ELF-1 (cell line): ENCODE results near the gene TSPAN5.

Experiments
- DNase-seq: peaks from one replicate; pipeline ENCODE4 v3.0.0-alpha.2; 2016; ENCODE audit warnings: low read depth, low spot score

TSPAN5 gene

DNA sequence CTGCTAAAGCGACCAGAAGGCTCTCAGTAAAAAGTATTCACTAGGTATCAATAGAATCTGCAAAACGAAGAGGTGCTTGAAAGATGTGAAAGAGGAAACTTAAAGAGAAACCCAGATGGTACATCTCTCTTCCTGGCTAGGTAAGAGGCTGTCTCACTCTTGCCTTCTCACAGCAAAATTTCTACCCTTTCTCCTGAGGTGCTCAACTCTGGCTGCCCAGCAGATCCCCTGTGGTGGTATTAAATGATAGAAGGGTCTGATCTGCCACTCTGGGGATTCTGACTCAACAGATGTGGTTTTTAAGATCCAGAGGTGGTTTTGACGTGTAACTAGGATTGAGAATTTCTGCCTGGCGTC, 14.9 kb upstream of the TSPAN5 start:
- DNase-seq, result no peak

DNA sequence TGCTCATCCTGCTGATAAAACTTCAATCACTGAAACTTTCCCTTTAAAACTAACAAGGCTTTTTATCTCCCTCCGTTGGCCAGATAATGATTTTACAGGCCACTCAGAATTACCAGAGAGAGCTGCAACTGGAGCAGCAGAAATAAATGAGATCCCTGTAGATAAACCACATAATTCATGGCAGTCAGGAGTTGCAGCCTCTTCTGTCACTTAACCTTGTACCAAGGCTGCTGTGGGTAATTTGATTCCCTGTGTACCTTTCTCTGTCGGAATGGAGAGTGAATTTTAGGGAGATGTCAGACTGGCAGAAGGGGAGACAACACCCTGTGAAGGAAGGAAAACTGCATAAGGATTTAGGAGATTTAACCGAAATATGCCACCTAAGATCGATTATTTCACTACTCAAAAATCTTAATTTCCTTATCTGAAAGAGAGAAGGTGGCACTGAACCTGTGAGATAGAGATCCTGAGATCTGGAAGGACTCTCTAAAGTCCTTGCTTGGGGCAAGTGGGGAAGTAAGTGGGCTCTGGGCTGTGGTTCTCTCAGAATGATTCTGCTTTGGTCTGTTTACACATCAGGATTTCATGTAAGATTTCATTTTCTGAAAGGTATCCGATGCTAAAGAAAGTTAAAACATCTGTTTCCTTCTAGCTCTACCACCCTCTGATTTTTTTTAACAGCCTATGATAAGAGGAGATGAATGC, 14.3 kb upstream of the TSPAN5 start:
- DNase-seq, result no peak

DNA sequence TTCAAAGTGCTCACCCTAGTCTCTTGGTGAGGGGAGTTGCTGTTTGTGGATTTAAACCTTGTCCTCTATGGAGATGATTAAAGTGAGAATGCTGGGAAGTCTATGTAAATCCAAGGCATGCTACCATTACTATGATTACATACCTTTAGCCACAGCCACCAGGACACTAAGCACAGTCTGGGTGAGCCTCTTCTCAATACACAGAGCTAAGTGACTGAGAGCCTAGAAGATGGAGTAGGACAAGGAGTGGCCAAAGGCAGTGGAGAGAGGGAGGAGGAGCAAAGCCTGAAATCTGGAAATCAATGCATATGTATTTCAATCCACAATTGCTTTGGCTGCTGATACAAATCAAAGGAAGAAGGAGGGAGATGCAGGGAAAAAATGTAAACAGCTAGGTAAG, 12.7 kb upstream of the TSPAN5 start:
- no peak for DNase-seq

DNA sequence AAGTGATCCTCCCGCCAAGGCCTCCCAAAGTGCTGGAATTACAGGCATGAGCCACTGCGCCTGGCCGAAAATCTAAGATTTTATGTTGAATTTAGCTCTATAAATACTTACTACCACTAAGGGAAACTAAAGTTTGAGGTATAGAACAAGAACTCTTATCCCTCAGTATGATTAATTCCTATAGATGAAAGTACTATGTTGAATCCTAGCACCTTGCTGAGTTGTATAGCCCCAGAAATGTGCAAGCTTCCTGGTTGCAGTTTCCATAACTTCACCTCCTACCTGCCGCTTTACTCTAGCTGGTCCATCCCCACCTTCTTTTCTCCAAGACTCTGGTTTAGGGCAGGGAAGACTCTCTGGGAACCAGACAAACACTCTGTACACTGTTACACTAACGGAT, 11.8 kb upstream of the TSPAN5 start:
- no peak for DNase-seq

DNA sequence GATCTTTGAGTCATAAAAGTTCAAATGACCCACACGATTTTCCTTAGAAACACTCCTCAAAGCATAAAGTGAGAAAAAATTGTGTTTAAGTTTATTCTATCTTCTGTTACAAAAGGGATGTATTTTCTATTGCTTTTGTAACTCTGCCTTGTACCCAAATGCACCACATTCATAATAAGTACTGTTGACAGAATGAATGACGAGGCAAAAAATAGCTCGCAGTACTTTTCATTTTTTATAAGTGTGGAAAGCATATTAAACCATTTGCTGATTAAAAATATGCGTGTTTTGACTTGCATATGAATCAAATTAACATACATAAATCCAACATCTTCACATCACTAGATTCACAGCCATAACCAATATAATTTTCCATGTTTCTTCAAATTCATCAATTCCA, 11.2 kb upstream of the TSPAN5 start:
- no peak for DNase-seq

DNA sequence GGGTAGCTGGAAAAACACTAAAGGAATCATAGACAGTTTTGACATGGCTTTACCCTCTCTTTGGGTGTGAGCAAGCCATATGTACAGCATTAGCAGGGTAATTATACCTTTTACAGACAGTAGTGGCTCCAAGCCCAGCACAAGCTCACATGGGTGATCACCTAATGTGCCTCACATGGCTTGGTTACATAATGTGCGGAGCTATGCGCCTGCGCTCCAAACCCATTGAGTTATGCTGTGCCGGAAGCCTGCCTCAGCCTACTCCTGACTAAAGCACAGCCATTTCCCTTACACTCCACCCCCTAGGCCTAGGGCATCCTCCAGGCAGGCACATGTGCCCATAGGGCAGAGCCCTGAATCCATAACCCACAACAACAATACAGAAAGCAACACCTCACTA, 6.5 kb upstream of the TSPAN5 start:
- DNase-seq, result no peak

DNA sequence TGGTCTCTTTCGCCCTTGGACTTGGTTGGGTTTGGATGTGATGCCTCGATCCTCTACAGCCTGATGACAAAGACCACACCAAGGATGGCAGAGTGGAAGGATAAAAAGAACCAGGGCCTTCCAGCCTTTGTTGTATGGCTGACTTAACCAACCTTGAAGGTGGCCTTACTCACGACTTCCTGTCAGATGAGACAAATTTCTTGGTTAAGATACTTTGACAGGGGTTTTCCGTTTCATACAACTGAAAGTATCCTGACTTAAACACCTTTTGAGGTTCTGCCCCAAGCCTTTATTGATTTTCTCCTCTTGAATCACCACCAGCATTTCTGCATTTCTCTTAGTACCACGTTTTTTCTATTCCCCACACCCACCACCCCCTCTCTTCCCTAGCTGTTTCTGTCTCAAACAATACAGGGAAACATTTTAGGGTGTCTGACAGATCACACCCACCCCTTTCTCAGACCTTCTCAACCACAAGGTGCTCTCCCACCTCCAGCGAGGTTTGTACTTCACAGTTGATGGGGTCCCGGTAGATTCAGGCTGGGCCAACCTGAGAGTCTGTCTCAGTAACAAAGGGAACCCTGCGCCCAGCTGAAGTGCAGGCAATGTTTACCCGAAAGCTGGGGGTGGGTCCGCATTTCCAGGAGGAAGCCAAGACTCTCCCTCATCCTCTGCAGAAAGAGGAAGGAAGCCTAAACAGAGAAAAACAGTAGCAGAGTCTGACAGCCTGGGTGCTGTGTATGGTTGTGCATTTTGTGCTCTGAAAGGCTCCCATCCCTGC, 5.0 kb upstream of the TSPAN5 start:
- no peak for DNase-seq

DNA sequence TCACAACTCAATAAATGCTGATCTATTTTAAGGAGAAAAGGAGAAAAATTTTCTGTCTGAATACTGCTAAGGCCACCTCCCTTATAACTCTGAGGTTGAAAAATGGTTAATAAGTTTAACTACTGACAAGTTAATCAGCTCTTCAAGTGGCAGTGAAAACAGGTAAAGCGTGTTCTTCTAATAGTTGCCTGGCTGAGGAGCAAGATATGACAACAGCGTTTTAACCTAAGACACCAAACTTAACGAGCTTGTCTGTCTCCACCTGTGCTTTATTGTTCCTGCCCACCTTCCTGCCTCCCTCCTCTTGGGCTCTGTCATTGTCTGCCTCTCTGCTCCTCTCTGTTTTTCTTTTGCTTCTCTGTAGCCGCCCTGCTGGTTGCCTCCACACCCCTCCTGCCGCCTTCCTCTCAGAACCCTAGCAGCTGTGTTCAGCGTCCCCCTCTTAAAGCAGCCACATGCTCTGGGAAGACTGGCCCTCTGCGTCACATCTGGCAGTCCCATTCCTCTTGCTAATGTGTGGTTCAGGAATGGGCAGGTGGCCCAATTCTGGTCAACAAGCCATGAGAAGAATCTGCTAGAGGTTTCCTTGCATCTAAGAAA, 4.3 kb upstream of the TSPAN5 start:
- DNase-seq, result peak; percentile 64

DNA sequence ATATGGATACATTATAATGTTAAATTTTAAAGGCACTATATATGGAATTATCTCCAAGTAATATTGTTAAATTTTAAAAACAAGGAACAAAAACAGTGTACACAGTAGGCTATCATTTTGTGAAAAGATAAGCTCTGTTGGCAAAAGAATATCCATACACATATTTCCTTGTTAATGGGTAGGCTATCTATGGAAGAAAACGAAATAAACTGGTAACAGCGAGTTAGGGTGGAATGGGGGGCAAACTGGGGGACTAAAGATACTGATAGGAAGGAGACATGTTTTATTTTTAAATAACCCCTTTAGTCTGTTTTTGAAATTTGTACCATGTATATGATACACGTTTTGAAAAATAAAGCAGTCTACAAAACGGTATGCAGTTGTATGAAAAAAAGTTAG, 3.6 kb upstream of the TSPAN5 start:
- DNase-seq, result no peak

DNA sequence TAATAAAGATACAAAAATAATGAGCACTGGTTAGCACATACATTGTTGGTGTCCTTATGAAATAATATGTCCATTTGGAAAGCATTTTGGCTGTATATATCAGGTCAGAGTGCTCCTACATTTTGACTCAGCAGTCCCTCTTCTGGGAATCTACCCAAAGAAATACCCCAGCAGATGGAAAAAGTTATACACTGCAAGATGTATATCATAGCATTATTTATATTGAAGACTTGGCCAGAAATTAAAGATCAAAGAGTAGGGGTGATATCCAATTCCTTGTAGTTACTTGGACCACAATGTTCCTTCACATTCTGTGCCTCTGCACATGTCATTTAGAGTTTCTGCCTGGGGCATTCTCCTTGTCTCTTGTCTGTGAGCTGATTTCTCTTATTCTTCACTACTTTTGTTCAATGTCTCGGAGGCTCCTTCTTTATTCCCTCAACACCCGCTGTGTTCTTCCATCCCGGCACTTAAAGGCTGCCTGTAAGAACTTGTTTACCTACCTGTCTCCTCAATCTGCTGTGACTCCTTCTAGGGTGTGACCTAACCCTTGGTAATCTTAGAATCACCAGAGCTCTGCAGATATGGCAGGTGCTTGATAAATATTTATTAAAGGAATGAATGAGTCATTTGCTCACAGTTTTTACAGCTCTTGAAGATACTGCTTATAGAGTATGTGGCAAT, 3.1 kb upstream of the TSPAN5 start:
- peak; percentile 63 for DNase-seq

DNA sequence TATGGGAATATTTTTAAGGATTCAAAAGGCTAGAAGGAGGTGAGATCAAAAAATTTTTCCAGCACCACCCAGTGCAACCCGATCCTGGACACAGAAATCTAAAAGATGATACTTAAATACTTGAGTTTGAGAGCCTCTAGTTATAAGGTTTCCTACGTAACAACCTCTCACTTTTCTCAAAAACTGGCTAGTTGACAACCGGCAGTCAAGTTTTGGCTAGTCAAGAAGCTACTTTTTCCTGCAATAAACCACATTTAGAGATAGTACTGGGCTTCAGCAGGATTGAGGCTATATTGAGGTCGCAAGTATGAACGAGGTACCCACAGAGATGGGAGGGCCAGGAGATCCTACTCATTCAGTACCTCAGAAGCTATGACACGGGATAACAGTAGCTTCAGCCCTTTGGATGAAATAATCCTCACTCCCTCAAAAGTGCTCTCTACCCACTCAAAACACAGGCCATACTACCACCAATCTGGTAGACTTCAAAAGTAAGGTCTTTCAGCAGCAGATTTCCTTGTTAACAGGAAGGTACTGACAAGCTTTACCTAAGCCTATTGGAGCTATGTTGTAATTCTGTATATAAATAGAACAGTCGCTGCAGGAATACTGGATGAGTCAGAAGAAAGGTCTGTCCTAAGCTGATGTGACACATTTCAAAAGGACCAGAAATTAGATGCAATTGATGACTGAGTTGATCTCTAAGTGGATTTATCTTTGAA, 1.5 kb upstream of the TSPAN5 start:
- no peak for DNase-seq

DNA sequence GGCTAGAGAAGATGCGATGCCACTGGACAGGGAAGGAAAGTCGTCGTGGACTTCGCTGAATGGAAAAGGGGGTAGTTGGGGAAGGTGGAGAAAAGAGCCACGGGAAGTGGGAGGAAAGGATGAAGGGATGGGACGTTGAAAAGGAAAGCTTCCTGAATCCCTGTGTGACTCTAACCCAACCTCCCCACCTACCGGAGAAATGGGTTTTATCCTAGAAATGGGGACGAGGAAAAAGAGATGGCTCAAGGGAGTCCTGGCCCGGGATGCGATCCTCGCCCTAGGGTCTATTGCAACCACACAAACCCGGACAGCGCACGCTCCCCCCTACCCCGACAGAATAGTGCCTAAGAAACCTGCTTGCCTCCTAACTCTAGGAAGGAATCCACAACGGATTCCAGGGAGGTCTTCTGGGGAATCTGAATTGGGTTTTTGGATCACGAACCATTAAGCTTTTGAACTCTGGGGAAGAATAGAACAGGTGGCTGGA, 738 bp upstream of the TSPAN5 start:
- DNase-seq, result peak; percentile 69

DNA sequence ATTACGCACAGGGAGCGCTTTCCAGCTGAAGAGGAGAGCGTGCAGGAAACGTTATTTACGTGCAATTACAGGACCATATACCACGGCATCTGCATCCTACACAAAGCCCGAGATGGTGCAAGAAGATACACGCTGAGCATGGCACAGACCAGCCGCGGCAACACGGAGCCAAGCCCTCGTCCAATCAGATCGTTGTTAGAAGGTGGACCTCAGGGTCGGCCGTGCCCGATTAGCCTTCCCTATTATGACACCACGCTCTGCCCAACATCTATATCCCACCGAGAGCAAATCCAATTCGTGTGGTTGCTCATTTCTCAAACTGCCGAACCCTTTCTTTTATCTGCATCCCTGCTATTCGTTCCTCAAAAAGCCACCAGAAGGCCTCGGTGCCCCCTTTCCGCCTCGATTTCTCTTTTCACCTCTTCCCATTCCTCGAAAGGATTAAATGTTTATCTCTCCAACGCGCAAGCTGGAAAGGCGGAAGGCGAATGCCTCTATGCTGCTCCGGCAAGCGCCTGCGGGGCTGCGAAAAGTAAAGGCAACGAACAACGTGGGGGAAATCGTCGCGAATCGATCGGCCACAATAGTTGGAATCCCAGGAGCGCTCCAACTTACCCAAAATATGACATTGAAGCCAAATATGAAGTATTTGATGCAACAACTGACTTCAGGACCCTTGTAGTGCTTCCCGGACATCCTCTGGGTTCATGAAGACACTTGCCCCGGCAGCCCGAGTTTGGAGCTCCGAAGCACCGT, 702 bp downstream of the TSPAN5 start:
- DNase-seq, result peak; percentile 71

DNA sequence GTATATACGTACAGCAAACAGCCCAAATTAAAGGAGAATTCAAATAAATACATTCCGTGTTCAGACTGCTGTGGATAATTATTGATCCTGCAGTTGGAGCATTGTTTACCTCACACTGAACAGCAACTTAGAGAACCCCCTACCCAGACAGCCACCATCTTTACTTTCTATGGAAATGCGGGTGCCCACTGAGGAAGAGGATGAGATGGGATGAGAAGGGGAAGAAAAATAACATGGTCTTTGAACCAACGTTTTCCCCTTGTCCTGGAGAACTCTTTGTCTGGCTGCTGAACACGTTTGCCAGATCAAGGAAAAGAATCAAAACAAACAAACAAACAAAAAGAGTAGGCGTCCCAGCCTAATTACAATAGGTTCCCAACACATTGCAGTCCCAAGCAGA, 1.5 kb downstream of the TSPAN5 start:
- DNase-seq, result no peak

DNA sequence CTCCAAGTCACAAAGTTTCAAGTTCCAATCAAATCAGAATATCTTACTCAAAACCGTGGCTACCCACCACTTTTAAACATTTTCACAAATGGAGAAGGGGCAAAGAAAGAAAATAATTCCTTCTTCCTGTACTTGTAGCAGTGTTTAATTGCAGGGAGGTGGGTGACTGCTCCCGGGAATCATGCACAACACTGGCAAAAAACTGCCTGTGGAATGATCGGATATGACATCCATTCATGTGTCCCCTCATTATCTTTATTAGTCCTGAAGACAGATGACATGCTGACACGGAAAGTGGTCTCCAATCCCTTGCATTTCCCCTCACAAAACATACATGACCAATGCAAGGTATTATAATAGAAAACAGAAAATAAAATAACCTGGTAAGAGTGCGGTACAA, 2.0 kb downstream of the TSPAN5 start:
- no peak for DNase-seq

DNA sequence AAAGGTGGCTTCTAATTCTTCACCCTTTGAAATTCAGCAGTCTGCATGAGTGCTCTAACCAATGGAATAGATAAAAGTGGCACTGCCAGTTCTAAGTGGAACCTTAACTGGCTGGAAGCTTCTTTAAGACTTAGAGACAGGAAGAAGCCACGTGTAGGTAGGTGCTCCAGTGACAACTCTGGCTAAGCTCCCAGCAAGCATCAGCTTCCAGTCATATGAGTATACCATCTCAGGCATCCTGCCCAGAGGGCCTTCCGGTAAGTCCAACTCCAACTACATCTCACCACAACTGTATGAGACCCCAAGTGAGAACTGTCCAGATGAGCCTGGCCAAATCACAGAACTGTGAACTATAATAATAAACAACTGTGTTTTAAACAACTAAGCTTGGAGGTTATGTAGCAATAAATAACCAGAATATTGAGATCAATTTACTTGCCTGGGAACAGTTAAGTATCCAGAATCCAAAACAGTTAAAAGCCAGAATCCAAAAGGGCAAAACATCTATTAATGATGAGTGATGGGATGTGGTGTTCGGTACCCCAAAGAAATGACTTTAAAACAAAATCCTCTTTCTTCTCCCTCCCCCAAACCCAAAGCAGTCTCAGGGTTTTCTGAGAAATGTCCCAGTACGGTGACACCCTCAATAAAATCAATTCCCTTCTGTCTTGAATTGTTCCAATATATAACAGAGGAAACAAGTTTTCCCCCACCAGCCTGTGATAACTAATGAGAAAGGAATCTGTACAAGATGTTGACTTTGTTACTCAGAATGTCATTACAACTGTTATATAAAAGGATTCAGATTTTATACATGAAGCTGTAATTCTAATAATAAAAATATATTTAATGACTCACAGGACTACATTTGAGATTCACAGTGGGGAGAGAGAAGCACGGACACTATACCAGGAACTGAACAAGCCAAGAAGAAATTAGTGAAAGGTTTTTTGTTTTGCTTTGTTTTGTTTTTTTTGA, 4.2 kb downstream of the TSPAN5 start:
- DNase-seq, result no peak

DNA sequence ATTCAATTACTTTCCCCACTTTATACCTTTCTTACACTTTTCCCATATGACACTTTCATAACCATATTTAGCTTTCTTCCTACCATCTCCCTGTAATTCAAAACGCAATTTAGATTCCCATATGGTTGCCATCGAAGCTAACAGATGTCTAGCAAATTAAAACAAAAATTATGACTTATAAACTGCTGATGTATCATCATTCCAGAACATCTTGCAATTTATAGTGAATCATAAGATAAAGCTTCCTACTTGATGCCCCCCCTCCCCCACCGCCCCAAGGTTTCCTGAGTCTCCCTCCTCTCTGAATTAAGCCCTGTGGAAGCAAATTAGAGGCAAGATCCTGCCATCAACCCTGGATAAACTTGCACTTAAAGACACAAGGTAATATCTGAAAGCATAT, 5.4 kb downstream of the TSPAN5 start:
- DNase-seq, result no peak

DNA sequence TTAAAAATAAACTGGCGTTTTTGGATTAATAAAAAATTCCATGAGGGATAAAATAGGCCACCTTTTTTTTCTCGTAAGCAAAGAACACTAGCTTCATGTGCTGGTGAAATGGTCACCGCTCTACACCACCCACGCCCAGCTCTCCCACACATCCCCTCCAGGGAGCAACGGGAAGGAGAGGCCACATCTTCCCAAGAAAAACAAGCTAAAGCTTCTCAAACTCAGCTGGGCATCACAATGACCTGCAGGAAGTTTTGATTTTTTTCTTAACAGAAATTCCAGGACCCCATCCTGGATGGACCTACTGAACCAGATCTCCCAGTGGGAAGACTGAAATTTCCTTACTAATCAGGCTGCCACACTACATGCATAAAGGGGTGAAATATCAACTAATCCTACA, 9.8 kb downstream of the TSPAN5 start:
- DNase-seq, result no peak

DNA sequence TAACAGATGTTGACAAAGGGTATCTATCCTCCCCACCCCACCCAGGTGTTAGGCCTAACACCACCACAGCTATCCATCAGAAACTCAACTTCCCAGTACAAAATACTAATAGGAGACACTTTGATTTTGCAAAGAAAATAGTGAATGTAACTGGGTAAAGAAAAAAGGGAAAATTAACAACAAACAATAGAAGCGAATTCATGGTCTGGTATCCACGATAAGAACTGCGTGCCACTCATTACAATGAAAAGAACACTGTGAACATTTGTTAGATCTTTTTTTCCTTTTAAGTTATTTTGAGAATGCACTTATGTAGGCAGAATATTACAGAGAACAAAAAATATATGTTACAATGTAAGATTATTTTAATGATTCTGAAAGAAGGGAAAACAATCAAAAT, 12.0 kb downstream of the TSPAN5 start:
- no peak for DNase-seq

DNA sequence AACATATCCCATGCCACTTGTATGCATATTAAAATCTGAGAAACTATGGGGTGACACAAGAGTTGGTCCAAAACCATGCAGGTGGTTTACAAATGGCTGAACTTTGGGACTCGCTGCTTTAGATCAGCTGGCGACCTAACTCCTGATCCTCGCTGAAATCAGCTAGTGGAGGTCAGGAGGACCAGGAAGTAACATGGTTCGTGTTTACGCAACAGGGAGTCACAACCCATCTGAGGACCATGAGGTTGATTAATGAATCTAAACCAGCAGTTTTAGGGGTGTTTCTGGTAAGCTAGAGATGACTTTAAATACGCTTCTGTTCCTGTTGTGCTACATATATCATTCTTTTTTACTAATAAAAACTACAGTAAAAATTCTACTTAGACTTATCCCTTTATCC, 12.9 kb downstream of the TSPAN5 start:
- DNase-seq, result no peak
